ENCODE measurements around the gene CABCOCO1. TPM values are rescaled to one million over a fixed set of nuclear protein-coding genes. Genes with fewer than 3 reads are reported as not detected.

CABCOCO1 gene
- total RNA-seq, 1 donor from 2014 or later = not detected

GRCh38 chr10:61765176-61766087 is 102.7 kb downstream of the CABCOCO1 start:
- peak overlapping the region; percentile 18 for H3K27ac Mint-ChIP-seq
- no peak overlapping the region for H3K4me3 Mint-ChIP-seq
- intact Hi-C loops (cut with micrococcal nuclease) = no loop called here
- H3K36me3 Mint-ChIP-seq (ENCODE audit: low read depth) = no peaks in the 10 kb centered on the region
- no peak for DNase-seq (ENCODE audit: low spot score)
- H3K4me1 Mint-ChIP-seq (ENCODE audit: low read depth) = peaks cover 16% of the 10 kb centered on the region
- no peaks in the 10 kb centered on the region for H3K27me3 Mint-ChIP-seq (ENCODE audit: insufficient read depth)
- peaks cover under 1% of the 10 kb centered on the region for H3K9me3 Mint-ChIP-seq

- H3K36me3 Mint-ChIP-seq (ENCODE audit: low read depth) = no peaks in the 10 kb centered on the region
- H3K4me1 Mint-ChIP-seq (ENCODE audit: low read depth) = peaks cover 16% of the 10 kb centered on the region
- no peaks in the 10 kb centered on the region for H3K27me3 Mint-ChIP-seq (ENCODE audit: insufficient read depth)
- H3K27ac Mint-ChIP-seq = no peak overlapping the region
- DNase-seq (ENCODE audit: low spot score) = no peak
- H3K4me3 Mint-ChIP-seq = no peak overlapping the region
- intact Hi-C loops (cut with micrococcal nuclease) = no loop called here
- H3K9me3 Mint-ChIP-seq = no peaks in the 10 kb centered on the region
Observed at GRCh38 chr10:61766927-61767326, 104.2 kb downstream of the CABCOCO1 start.

- Mint-ChIP-seq H3K4me3 (no peak overlapping the region), H3K36me3 (ENCODE audit: low read depth) (no peaks in the 10 kb centered on the region), H3K4me1 (ENCODE audit: low read depth) (no peaks in the 10 kb centered on the region), H3K27ac (no peak overlapping the region), H3K27me3 (ENCODE audit: insufficient read depth) (no peaks in the 10 kb centered on the region), H3K9me3 (no peaks in the 10 kb centered on the region)
- intact Hi-C loops (cut with micrococcal nuclease) = no loop called here
- no peak for DNase-seq (ENCODE audit: low spot score)
Observed at GRCh38 chr10:61774031-61774430, 111.3 kb downstream of the CABCOCO1 start.

GRCh38 chr10:61775111-61775510 is 112.4 kb downstream of the CABCOCO1 start:
- H3K27me3 Mint-ChIP-seq (ENCODE audit: insufficient read depth) = peaks cover 4% of the 10 kb centered on the region

GRCh38 chr10:61776615-61777266 is 114.0 kb downstream of the CABCOCO1 start:
- H3K36me3 Mint-ChIP-seq (ENCODE audit: low read depth) = peaks cover 3% of the 10 kb centered on the region
- DNase-seq (ENCODE audit: low spot score) = no peak
- H3K4me3 Mint-ChIP-seq = no peak overlapping the region
- no peaks in the 10 kb centered on the region for H3K9me3 Mint-ChIP-seq
- peaks cover 8% of the 10 kb centered on the region for H3K4me1 Mint-ChIP-seq (ENCODE audit: low read depth)
- no peak overlapping the region for H3K27ac Mint-ChIP-seq
- intact Hi-C loops (cut with micrococcal nuclease) = no loop called here
- peaks cover 4% of the 10 kb centered on the region for H3K27me3 Mint-ChIP-seq (ENCODE audit: insufficient read depth)

More at GRCh38 chr10:61775111-61775510, 112.4 kb downstream of the CABCOCO1 start:
- no peaks in the 10 kb centered on the region for H3K9me3 Mint-ChIP-seq
- H3K4me3 Mint-ChIP-seq = no peak overlapping the region
- peaks cover 3% of the 10 kb centered on the region for H3K36me3 Mint-ChIP-seq (ENCODE audit: low read depth)
- DNase-seq (ENCODE audit: low spot score) = no peak
- intact Hi-C loops (cut with micrococcal nuclease) = no loop called here
- H3K4me1 Mint-ChIP-seq (ENCODE audit: low read depth) = peaks cover 5% of the 10 kb centered on the region
- H3K27ac Mint-ChIP-seq = no peak overlapping the region

- Mint-ChIP-seq H3K36me3 (ENCODE audit: low read depth) (peaks cover 3% of the 10 kb centered on the region), H3K4me3 (no peak overlapping the region), H3K4me1 (ENCODE audit: low read depth) (peaks cover 16% of the 10 kb centered on the region), H3K27me3 (ENCODE audit: insufficient read depth) (peaks cover 4% of the 10 kb centered on the region), H3K9me3 (peaks cover 6% of the 10 kb centered on the region), H3K27ac (no peak overlapping the region)
- no peak for DNase-seq (ENCODE audit: low spot score)
- intact Hi-C loops (cut with micrococcal nuclease) = no loop called here
Observed at GRCh38 chr10:61778137-61778536, 115.4 kb downstream of the CABCOCO1 start.

GRCh38 chr10:61779276-61779675 is 116.5 kb downstream of the CABCOCO1 start:
- H3K4me3 Mint-ChIP-seq = no peak overlapping the region
- DNase-seq (ENCODE audit: low spot score) = no peak
- H3K27me3 Mint-ChIP-seq (ENCODE audit: insufficient read depth) = peaks cover 4% of the 10 kb centered on the region
- intact Hi-C loops (cut with micrococcal nuclease) = no loop called here
- H3K36me3 Mint-ChIP-seq (ENCODE audit: low read depth) = peaks cover 3% of the 10 kb centered on the region
- no peak overlapping the region for H3K27ac Mint-ChIP-seq
- peaks cover 25% of the 10 kb centered on the region for H3K4me1 Mint-ChIP-seq (ENCODE audit: low read depth)
- H3K9me3 Mint-ChIP-seq = peaks cover 11% of the 10 kb centered on the region

GRCh38 chr10:61779950-61780659 is 117.4 kb downstream of the CABCOCO1 start:
- peak overlapping the region; percentile 69 for H3K27ac Mint-ChIP-seq
- H3K4me3 Mint-ChIP-seq = no peak overlapping the region
- H3K9me3 Mint-ChIP-seq = peaks cover 11% of the 10 kb centered on the region
- intact Hi-C loops (cut with micrococcal nuclease) = loop anchor here (5.0 kb wide), 1 partner anchor 407 kb away; no protein-coding TSS in a partner anchor
- peaks cover 33% of the 10 kb centered on the region for H3K4me1 Mint-ChIP-seq (ENCODE audit: low read depth)
- H3K27me3 Mint-ChIP-seq (ENCODE audit: insufficient read depth) = peaks cover 4% of the 10 kb centered on the region
- no peak for DNase-seq (ENCODE audit: low spot score)
- H3K36me3 Mint-ChIP-seq (ENCODE audit: low read depth) = peaks cover 3% of the 10 kb centered on the region

GRCh38 chr10:61780732-61781131 is 118.0 kb downstream of the CABCOCO1 start:
- intact Hi-C loops (cut with micrococcal nuclease) = loop anchor here (5.0 kb wide), 1 partner anchor 407 kb away; no protein-coding TSS in a partner anchor
- no peak for DNase-seq (ENCODE audit: low spot score)
- H3K9me3 Mint-ChIP-seq = peaks cover 11% of the 10 kb centered on the region
- H3K27me3 Mint-ChIP-seq (ENCODE audit: insufficient read depth) = peaks cover 4% of the 10 kb centered on the region
- no peak overlapping the region for H3K4me3 Mint-ChIP-seq
- H3K4me1 Mint-ChIP-seq (ENCODE audit: low read depth) = peaks cover 39% of the 10 kb centered on the region
- H3K27ac Mint-ChIP-seq = no peak overlapping the region
- peaks cover 3% of the 10 kb centered on the region for H3K36me3 Mint-ChIP-seq (ENCODE audit: low read depth)

- Mint-ChIP-seq H3K9me3 (peaks cover 11% of the 10 kb centered on the region), H3K4me3 (no peak overlapping the region), H3K4me1 (ENCODE audit: low read depth) (peaks cover 52% of the 10 kb centered on the region), H3K27ac (no peak overlapping the region), H3K36me3 (ENCODE audit: low read depth) (peaks cover 3% of the 10 kb centered on the region), H3K27me3 (ENCODE audit: insufficient read depth) (peaks cover 4% of the 10 kb centered on the region)
- intact Hi-C loops (cut with micrococcal nuclease) = loop anchor here (5.0 kb wide), 1 partner anchor 405 kb away; no protein-coding TSS in a partner anchor
- DNase-seq (ENCODE audit: low spot score) = no peak
Observed at GRCh38 chr10:61781969-61782403, 119.3 kb downstream of the CABCOCO1 start.

GRCh38 chr10:61784354-61785133 is 121.8 kb downstream of the CABCOCO1 start:
- intact Hi-C loops (cut with micrococcal nuclease) = loop anchor here (1.0 to 5.0 kb wide), 5 partner anchors 33 to 497 kb away; no protein-coding TSS in a partner anchor
- H3K27ac Mint-ChIP-seq = peak overlapping the region; percentile 50
- peaks cover 11% of the 10 kb centered on the region for H3K9me3 Mint-ChIP-seq
- no peaks in the 10 kb centered on the region for H3K27me3 Mint-ChIP-seq (ENCODE audit: insufficient read depth)
- H3K4me3 Mint-ChIP-seq = no peak overlapping the region
- peaks cover 2% of the 10 kb centered on the region for H3K36me3 Mint-ChIP-seq (ENCODE audit: low read depth)
- H3K4me1 Mint-ChIP-seq (ENCODE audit: low read depth) = peaks cover 58% of the 10 kb centered on the region
- peak; percentile 6 for DNase-seq (ENCODE audit: low spot score)

Data from activated T-helper 1 cell treated with anti-CD3 and anti-CD28 coated beads, Interleukin-12 subunit alpha, Interleukin-12 subunit beta, Interleukin-2, Interleukin-4 antibody, amounts not matched to agents 30 ng/mL and 10 ng/mL and 1 ng/mL, durations not matched to agents 14 hours and 24 hours and 36 hours (primary cell).